Measurements from ENCODE around the gene MYD88.
A peak's percentile ranks its signal among the peaks of the same experiment; 100 is the strongest.

The MYD88 gene

DNA sequence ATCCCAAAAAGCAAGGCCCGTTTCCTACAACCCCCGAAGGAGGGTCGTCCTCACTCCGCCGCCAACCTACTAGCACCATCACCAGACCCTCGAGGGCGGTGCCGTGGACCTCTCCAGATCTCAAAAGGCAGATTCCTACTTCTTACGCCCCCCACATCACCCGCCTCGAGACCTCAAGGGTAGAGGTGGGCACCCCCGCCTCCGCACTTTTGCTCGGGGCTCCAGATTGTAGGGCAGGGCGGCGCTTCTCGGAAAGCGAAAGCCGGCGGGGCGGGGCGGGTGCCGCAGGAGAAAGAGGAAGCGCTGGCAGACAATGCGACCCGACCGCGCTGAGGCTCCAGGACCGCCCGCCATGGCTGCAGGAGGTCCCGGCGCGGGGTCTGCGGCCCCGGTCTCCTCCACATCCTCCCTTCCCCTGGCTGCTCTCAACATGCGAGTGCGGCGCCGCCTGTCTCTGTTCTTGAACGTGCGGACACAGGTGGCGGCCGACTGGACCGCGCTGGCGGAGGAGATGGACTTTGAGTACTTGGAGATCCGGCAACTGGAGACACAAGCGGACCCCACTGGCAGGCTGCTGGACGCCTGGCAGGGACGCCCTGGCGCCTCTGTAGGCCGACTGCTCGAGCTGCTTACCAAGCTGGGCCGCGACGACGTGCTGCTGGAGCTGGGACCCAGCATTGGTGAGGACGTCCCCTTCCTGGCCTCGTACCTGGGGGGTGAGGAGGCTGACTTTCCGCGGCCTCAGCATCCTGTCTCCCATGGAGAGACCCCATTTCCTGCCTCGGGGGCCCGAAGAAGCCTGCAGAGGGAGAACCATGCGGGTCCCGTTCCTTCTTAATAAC lies at the start of gene MYD88:
Gene MYD88 (plus strand): TSS at position 313 of the 842 bp plus-strand sequence. CDS start 40 bp downstream, at position 353.
- DNase-seq: peak in 1 of 2 experiments; percentile 60

DNA sequence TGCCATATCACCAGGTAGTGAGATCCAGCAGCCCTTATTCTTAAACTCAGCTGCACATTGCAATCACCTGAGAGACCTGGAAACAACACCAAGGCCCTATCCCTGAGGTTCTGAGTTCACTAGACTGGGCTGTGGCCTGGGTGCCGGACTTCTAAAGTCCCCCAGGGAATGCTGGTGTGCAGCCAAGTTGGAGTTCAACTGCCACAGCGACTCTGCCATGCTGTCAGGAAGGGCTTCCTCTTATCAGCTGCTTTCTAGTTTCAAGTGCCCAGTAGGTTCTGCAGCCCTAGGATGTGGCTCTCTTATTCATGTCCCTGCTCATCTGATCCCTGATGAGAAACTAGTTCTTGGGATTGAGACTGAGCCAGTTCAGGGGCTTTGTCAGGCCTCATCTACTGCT lies 49.3 kb upstream of the MYD88 start:
- DNase-seq: no peak

DNA sequence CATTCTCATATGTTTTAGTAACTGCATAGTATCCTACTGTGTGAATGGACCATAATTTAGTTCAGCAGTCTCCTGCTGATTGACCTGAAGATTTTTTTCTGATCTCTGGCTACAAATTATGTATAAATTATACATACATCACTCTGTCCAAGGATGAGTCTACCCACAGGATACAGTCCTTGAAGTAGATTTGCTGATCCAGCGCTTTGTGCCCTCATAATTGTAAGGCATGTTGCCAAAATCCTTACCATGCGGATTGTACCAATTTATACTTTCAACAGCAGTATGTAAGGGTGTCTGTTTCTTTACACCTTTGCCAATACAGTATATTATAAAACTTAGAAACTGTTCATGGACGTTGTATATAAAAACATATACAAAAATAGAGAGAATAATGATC lies 48.0 kb upstream of the MYD88 start:
- no peak for DNase-seq

DNA sequence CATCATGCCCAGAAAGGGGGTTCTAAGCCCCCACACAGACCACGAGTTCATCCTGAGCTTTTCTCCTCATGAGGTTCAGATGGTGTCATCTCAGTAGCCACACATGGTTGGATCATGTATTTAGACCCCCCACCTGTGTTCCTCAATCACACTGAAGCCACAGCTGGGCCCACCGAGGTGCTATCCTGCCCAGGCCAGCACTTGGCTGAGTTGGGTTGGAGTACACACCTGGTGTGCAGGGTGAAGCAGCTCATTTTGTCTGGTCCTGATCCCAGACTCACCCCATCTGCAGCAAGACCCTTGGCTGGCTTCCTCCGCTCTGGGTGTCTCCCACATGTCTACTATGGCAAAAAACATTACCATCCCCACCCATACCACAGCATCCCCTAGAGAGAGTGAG lies 43.5 kb upstream of the MYD88 start:
- DNase-seq: no peak

DNA sequence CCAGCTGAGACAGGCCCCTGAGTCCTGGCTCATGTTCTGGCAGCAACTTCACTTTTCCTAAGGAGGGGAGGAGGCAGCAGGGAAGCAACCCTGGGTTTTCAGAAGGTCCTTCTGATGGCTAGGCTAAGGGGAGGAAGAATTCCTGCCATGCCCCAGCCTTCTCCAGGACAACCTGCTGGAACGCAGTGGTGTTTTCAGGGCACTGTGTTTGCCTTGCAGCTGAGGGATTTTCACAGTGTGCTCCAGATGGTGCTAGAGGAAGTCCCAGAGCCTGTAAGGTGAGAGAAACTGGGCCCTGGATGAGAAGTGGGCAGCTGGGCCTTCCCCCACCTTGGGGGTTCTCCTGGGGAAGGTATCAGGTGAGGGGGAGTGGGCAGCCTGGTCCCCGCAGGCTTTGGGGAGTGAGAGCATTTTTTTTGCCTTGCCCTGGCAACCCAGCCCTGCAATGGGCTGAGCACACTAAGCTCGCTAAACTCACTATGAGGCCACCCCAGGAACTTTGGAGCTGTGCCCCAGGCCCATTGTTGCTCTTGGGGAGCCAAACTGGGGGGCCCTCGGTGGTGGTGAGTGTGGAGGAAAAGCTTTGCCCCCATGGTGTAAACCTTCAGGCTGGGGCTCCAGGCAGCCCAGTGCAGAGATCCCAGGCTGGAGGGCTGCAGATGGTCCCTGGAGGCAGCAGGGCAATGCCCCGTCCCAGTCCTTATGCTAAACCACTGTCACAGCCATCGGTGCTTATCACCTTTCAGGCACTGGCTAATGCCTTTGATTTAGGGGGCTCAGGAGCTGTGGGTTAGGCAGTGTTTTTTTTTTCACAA lies 42.6 kb upstream of the MYD88 start:
- DNase-seq: no peak

DNA sequence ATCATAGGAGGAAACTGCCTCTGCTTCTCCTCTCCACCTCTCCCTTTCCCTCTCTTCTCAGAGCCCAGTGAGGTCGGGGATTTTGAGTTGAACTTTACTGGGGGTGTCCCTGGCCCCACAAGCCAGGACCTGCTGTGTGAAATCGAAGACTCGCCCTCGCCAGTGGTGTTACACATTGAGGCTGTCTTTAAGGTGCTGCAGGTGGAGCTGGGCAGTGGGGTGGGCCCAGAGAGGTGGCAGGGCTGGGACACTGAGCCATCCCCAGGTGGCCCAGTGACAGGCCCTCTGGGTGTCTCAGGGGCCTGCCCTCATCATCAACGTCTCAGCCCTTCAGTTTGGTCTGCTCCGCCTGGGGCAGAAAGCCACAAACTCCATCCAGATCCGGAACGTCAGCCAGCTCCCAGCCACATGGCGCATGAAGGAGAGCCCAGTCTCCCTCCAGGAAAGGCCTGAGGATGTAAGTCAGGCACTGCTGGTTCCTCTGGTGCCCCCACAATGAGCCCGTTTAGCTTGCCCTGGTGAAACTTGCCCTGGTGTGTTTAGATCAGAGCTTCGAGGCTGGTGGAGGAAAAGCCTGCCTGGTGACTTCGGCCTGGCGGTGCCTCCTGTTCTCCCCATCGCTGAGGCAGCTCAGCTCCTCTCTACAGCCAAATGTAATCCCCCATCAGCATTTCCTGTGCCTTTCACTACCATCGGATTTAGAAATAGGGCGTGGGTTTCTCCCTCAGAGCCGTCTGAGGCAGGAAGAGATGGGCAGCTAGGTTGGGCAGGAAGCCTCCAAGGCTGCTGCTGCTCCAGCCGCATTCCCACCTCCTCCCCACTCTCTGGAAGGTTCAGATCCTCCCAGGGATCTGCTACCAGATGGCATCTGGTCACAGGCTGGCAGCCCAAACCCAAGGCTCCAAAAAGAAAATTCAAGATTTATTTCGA lies 40.8 kb upstream of the MYD88 start:
- no peak for DNase-seq

DNA sequence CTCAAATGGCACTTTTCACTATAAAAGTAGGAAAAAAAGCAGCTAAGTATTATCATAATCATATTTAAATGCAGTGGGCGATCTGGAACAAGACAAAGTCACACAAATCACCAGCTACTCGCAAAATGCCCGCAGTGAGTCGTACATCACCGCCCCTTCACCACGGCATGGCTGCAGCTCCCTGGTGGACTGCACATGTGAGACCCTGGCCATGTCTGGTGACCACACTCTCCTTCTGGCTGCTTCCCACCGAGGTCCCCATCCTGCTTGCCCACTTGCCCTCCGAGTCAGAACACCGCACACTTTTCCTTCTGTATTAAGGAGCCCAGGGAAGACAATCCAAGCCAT lies 40.1 kb upstream of the MYD88 start:
- no peak for DNase-seq

DNA sequence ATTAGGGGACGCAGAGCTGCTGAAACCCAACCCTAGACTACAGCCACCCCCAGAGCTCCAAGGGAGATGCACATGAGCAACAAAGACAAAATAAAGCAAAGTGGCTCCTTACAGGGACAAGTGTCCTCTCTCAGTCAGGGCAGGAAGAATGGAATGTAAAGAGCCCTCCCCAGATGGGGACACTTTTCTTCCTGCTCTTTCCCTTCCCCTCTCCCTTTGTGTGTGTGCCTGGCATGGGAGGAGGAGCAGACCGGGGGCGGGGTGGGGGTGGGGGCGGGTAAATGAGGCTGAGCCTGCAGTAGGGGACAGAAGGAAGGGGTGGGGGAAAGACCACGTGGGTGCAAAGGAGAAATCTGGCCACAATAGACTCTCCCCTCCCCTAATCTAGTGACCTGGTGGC lies 38.9 kb upstream of the MYD88 start:
- no peak for DNase-seq

DNA sequence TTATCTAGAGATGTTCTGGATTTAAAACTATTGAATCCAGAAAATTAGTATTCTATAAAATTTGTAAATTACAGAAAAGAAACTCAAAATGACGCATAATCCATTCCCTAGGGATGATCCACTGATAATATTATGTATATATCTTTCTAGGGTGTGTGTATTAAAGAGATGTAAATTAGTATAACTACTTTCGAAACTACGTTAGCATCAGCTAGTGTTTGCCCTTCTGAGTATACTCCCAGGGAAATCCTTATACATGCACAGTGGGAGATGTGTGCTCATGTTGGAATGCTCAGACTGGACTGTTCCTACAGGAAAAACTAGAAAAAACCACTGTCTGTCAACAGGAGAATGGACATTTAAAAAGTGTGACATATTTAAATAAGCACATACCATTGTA lies 38.0 kb upstream of the MYD88 start:
- DNase-seq: no peak

DNA sequence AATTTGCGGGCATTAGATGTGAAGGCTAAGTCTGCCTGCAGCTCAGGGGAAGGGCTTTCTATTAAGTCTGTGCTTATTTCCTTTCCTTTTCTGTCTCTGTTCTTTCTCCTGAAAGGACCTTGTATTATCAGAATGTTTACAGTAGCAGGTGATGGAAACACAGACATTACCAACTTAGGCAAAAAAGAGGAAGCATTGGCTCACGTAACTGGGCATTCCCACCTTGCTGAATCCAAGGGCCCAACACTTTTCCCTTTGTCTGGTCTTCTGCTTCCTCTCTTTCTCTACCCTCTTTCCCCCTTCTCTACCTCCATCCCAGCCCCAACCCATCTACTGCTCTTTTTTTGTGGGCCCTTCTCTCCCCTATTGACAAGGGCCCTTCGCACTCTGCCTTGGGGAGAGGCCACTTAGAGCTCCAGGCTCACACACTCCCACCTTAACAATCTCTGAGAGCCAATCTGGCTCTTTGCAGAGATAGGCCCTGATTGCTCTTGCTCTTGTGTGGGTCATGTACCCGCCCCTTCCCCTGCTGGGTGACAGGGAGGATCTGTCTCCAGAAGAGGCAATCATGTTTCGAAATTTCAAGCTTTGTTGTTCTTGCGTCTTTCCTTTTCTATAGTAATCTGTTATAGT lies 36.5 kb upstream of the MYD88 start:
- no peak for DNase-seq

DNA sequence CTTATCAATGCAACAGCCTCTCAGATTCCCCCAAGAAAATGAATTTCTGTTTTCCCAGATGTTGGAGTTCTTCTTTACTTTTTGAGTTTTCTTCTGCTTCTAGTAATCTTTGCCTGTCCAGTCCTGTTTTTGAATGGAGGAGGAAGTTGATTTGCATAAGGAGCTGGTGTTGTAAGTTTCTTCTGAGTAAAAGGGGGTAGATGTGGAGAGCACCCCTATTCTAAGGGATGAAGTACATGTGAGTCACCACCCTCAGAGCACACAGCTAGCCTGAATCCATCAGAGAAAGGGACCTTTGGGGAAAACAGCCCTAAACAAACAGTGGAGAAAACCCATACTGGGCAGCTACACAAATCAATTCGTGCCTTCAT lies 36.0 kb upstream of the MYD88 start:
- DNase-seq: no peak

DNA sequence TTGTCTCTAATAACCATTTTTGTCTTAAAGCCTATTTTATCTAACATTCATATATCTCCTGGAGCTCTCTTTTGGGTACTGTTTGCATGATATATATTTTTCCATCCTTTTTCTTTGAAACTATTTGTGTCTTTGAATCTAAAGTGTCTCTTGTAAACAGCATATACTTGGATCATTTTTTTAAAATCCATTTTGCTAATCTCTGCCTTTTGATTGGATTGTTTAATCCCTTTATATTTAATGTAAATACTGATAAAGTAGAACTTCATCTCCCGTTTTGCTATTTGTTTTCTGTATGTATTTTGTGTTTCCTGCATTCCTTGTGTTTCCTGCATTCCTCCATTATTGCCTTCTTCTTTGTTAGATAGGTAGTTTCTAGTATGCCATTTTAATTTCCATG lies 32.9 kb upstream of the MYD88 start:
- no peak for DNase-seq

DNA sequence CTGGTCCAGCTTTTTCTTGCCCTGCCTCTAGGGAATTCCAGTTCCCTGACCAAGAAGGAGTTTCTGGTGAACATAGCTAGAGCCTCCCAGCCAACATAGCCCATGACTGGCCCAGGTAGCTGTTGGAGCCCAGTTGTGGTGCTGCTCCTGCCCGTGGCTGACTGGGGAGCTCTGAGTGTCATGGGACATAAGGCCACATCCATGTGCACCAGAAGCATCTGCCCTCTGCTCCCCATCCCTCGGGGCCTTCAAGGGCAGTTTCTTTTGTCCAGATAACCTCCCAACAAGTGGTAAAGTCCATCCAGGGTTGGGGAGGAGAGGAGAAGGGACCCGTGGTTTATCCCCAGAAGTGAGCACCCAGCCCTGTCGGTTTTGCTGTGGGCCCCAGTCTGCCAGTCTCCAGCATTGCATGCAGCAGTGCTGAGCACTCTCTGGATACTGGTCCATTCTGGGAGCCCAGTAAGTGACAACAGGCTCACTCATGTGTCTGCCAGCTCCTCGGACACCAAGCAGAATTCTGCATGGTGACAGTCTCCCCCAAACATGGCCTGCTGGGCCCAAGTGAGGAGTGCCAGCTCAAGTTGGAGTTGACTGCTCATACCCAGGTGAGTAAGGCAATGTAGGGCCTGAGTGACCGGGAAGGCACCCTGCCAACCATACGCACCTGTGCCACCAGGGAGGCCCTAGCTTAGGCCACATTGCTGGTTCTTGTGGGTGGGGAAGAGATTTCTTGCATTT lies 30.4 kb upstream of the MYD88 start:
- no peak for DNase-seq

DNA sequence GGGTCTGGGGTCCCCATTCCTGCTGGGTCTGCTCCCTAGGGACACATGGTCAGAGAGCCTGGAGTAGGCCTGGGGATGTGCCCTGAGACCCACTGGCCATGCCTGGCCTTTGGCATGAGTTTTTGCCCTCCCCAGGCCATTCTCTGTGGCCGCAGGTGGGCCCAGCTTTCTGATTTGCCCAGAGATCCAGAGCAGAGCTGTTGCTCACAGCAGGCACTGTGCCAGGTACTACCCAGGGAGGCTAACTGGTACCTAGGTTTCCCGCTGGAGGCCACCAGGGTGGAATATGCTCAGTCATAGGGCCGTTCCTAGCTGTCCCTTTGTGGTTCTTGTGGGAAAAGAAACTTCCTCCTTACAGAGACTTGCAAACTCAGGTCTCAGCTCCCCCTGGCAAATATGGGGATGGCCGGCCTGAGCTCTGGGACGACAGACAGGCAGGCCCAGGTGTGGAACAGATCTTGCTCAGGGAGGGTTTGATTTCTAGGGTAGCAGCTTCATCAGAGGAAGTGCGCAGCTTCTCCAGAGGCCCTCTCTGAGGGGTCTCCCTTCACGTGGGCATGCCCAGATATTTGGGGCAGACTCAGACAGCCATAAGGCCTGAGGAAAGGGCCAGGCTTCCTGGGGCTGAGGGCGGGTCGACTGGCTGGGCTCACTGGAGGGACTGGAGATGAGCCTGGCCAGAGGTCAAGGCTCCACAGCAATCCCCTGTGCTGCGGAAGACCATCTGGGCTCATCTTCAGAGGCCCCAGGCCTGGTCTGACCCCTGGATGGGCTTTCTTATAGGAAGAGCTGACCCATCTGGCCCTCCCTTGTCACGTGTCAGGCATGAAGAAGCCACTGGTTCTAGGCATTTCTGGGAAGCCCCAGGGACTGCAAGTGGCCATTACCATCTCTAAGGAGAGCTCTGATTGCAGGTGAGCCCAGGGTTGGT lies 29.5 kb upstream of the MYD88 start:
- no peak for DNase-seq

DNA sequence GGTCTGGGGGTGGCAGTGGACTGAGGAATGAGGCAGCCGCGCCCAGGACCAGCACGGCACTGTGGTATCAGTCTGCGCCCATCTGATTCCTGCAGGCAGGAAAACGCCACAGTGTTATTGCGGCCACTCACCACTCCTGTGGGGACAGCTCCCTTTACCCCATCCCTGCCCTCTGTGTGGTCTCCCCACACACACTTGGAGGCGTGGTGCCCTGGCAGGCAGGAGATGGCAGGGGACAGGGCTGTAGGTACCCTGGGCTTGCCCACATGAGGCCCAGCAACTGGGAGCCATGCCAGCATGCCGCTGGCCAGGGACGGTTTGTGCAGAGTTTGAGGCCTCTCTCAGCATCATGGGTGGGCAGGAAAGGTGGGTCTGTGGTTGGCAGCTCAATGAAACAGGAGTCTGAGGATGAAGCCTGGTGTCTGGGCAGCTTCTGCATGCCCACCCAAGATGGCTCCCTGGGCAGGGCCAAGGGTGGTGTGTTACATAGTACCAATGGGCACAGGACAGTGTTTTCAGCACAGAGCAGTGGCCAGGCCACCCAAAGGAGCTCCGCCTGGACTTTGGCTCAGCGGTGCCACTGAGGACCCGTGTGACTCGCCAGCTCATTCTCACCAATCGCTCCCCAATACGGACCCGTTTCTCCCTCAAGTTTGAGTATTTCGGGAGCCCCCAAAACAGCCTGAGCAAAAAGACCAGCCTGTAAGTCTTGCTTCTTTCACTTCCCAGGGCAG lies 28.7 kb upstream of the MYD88 start:
- DNase-seq: no peak

DNA sequence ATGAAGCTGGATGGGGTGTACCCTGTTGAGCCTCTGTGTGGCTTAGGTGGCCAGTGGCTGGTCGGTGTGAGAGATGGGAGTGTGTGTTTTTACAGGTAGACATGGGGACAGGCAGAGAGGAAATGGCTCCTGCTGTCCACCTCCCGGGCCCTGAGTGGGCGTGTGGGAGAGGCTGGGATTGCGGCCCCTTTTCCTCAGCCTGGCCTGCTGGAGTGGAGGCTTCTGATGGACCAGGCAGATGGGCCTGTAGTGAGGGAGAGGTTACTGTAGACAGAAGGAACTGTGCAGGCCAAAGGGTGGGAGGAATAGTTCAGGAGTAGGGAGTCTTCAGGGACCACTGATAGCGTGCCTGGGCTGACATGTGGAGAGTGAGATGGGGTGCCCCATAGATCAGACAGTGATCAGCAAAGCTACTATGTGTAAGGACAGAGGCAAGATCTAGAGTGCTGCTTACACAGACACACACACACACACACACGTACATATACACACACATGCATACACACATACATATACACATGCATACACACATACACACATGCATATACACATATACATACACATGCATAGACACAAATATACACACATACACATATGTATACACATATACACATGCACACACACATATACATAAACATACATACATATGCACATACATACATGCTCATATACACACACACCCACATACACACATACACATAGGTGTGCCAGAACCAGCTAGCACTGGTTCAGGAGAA lies 28.0 kb upstream of the MYD88 start:
- no peak for DNase-seq

DNA sequence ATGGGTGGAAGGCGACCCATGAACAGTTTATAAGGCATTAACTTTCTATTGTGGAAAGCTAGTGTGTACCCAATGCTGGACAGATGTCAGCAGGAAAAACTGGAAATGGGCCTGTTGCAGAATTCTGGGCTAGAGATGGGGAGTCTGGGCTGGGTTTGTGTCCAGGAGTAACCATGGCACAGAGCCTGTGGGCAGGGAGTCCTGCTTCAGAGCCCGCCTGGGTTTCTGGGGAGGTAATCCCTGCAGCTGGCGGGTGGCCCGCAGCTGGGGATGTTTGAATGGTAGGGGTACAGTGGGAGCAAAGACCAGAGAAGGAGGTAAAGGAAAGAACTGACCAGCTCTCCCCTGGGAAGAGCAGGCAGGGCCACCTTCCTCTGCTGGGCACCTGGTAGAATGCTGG lies 27.3 kb upstream of the MYD88 start:
- no peak for DNase-seq

DNA sequence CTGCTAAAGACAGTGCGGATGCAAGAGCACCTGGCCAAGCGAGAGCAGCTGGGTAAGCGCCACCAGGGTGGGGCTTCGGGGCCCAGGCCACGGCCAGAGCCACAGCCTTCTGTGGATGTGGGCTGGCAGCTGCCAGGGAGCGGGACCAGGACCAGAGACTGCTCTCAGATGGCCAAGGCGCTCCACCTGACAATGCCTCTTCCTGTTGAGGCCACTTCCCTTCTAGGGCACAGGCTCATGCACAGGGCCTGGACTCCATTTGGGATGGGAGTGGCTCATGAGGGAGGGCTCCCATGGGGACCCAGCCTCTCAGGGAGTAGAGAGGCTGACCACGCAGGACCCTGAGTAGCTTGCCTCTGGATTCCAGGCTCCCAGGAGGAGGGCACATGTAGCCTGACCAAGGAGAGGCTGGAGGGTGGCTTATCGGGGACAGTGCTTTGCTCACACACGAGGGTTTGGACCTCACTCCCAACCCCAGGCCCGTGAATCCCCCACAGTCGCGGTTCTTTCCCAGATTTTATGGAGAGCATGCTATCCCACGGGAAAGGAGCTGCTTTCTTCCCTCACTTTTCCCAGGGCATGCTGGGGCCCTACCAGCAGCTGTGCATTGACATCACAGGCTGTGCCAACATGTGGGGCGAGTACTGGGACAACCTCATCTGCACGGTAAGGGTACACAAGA lies 26.6 kb upstream of the MYD88 start:
- peak in 1 of 2 experiments; percentile 4 for DNase-seq

DNA sequence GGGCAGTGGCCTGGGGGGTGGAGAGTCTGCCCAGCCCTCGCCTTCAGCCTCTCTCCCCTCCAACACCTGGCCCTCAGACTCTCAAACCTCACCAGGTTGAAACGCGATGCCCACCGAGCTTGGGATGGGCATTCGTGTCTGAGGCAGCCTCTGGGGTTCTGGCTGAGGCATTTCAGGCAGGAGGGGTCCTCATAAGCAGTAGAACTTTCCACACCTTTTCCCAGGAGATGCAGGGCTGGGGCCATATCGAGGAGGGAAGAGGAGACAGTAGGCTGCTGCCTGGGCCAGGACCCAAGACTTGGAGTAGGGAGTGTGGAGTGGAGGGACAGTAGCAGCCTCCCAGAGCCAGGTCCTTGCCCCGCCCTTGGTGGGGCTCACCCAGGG lies 26.1 kb upstream of the MYD88 start:
- DNase-seq: no peak

All from SHP77 (cell line).